Calu3 (cell line): ENCODE data around the gene MRFAP1L1. TPM values are rescaled to one million over a fixed set of nuclear protein-coding genes. Genes with fewer than 3 reads are reported as not detected.
A peak's percentile ranks its signal among the peaks of the same experiment; 100 is the strongest.

ENCODE experiments used
- BruUV-seq: library from RNA; stranded (reverse); fragments of 400-500 nt; replicated peaks from 2 replicates; lab custom pipeline; 2021; lab: Mats Ljungman, UMichigan
- CTCF ChIA-PET: fragments of 300-600 bp; sonication (Branson Sonifier 250); formaldehyde crosslinking; loops from one replicate; lab custom pipeline; 2022; ENCODE audit warnings: antibody characterized with exemption; lab: Charles Lee
- DNase-seq: peaks from one replicate; pipeline ENCODE4 v3.0.0; 2022
- H3K27ac Mint-ChIP-seq: one replicate; pipeline ENCODE4 v1.8.0; 2022; ENCODE audit warnings: mixed read lengths; ENCODE audit not compliant: unreplicated experiment
- H3K27me3 Mint-ChIP-seq: one replicate; pipeline ENCODE4 v1.8.0; 2022; ENCODE audit warnings: mixed read lengths; ENCODE audit not compliant: unreplicated experiment
- H3K36me3 Mint-ChIP-seq: one replicate; pipeline ENCODE4 v1.8.0; 2022; ENCODE audit warnings: mild to moderate bottlenecking, moderate library complexity, mixed read lengths; ENCODE audit not compliant: insufficient read depth, unreplicated experiment
- H3K4me1 Mint-ChIP-seq: one replicate; pipeline ENCODE4 v1.8.0; 2022; ENCODE audit warnings: mild to moderate bottlenecking, low read depth, mixed read lengths; ENCODE audit not compliant: unreplicated experiment
- H3K4me3 Mint-ChIP-seq: one replicate; pipeline ENCODE4 v1.8.0; 2022; ENCODE audit warnings: mild to moderate bottlenecking, low read depth, moderate library complexity, mixed read lengths; ENCODE audit not compliant: unreplicated experiment
- H3K9me3 Mint-ChIP-seq: one replicate; pipeline ENCODE4 v1.8.0; 2022; ENCODE audit warnings: low read depth, mixed read lengths; ENCODE audit not compliant: unreplicated experiment
- CTCF ChIP-seq: fragments of 200-600 bp; IDR thresholded peaks from one replicate; pipeline ENCODE4 v1.8.0; 2022; ENCODE audit warnings: antibody characterized with exemption; ENCODE audit not compliant: unreplicated experiment
- intact Hi-C: fragments of 100-400 bp; cut with micrococcal nuclease; formaldehyde crosslinking; loops from one replicate; pipeline ENCODE4 v1.10.0; 2022; ENCODE audit not compliant: unreplicated experiment
- total RNA-seq: library from RNA; stranded (reverse); gene quantifications from 2 replicates; pipeline ENCODE4 v1.2.3, GENCODE V29; 2022

MRFAP1L1 gene
- total RNA-seq, 1 experiment from 2014 or later: 31.7 TPM

GRCh38 chr4:6710996-6711395 lies 1.3 kb upstream of the MRFAP1L1 start:
- TF ChIP-seq CTCF: no peak
- Mint-ChIP-seq H3K27ac (no peak overlapping the region), H3K9me3 (peaks cover 2% of the 10 kb centered on the region), H3K4me1 (peaks cover 27% of the 10 kb centered on the region), H3K27me3 (no peaks in the 10 kb centered on the region), H3K36me3 (peaks cover 41% of the 10 kb centered on the region), H3K4me3 (no peak overlapping the region)
- CTCF ChIA-PET: no interaction called here
- BruUV-seq: no TSS peak
- intact Hi-C loops: no loop called here
- DNase-seq: no peak

- TF ChIP-seq CTCF: no peak
- Mint-ChIP-seq H3K4me3 (peak overlapping the region; percentile 93), H3K36me3 (peaks cover 36% of the 10 kb centered on the region), H3K27ac (peak overlapping the region; percentile 79), H3K9me3 (peaks cover 2% of the 10 kb centered on the region), H3K4me1 (peaks cover 30% of the 10 kb centered on the region), H3K27me3 (no peaks in the 10 kb centered on the region)
- CTCF ChIA-PET: interaction anchor here (0.7 kb wide), 2 partner anchors 35 to 288 kb away, joined by 3 read pairs; no protein-coding TSS in a partner anchor
- BruUV-seq: no TSS peak
- no peak for DNase-seq
- intact Hi-C loops: no loop called here
These were observed 617 bp upstream of the MRFAP1L1 start for GRCh38 chr4:6710282-6710681.

- TF ChIP-seq CTCF: no peak
- Mint-ChIP-seq H3K27ac (no peak overlapping the region), H3K4me1 (peaks cover 37% of the 10 kb centered on the region), H3K4me3 (no peak overlapping the region), H3K27me3 (no peaks in the 10 kb centered on the region), H3K9me3 (peaks cover 11% of the 10 kb centered on the region), H3K36me3 (peaks cover 47% of the 10 kb centered on the region)
- no TSS peak for BruUV-seq
- intact Hi-C loops: no loop called here
- no peak for DNase-seq
- CTCF ChIA-PET: no interaction called here
These were observed 3.5 kb downstream of the MRFAP1L1 start for GRCh38 chr4:6706173-6706572.

GRCh38 chr4:6705646-6706045 lies 4.0 kb downstream of the MRFAP1L1 start:
- Mint-ChIP-seq H3K27ac (no peak overlapping the region), H3K36me3 (peaks cover 46% of the 10 kb centered on the region), H3K4me1 (peaks cover 32% of the 10 kb centered on the region), H3K4me3 (no peak overlapping the region), H3K9me3 (peaks cover 9% of the 10 kb centered on the region), H3K27me3 (no peaks in the 10 kb centered on the region)
- no peak for TF ChIP-seq CTCF
- intact Hi-C loops: no loop called here
- DNase-seq: no peak
- CTCF ChIA-PET: no interaction called here
- no TSS peak for BruUV-seq
